ENCODE results near the gene GAL3ST1. TPM values are rescaled to one million over a fixed set of nuclear protein-coding genes. Genes with fewer than 3 reads are reported as not detected.

The GAL3ST1 gene
- total and polyA plus RNA-seq, 2 of the 8 experiments (the other 6 are each of a cell fraction or from before 2014, with no cell fraction given) = 11.0 to 32.5 TPM

DNA sequence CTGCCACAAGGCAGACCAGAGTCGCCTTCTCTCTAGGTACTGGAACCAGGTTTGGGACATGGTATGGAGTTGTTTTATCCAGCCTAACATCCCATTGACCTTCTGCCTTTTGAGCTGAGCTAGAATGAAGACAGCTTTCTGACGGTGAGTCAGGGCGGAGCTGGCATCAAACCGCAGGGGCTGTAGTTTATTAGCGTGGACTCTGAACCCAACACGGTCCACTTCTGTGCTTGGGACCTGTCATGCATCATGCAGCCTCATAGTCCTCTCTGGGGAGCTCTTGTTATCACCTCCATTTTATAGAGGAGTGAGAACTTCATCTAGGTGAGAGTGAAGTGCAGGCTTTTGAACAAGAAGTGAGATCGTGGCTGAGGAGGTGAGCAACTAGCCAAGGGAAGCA is 8.3 kb downstream of the GAL3ST1 start:
- Histone ChIP-seq H2BK12ac (ENCODE audit: low read depth, low read length) (0 out of 2 replicates have a peak overlapping the region, but pooled peaks have one; percentile 39), H3K4me2 (ENCODE audit: insufficient read depth in 1 of 2, low read depth in 2 of 2, low read length in 2 of 2) (no peak overlapping the region), H3K4me1 (replicated peaks in 1 of 4; ENCODE audit: control insufficient read depth in 3 of 4, insufficient read depth in 4 of 4, low read length in 3 of 4) (peaks cover 0 to 16% (median 11%) of the 10 kb centered on the region in 4 experiments; a peak in 6 of 7 replicates), H2BK5ac (ENCODE audit: low read depth, low read length) (no peak overlapping the region; the same call in 1 of the 2 replicates), H3K9ac (replicated peaks in 1 of 4; ENCODE audit: extremely low read depth in 1 of 4, low read depth in 3 of 4, low read length in 3 of 4) (no peak overlapping the region), H3K27ac (ENCODE audit: low read depth, low read length) (no peak overlapping the region), H3K56ac (replicated peaks; ENCODE audit: insufficient read length, low read depth, low read length) (no peak overlapping the region), H3K18ac (ENCODE audit: extremely low read depth, low read length) (no peak overlapping the region), H3K4ac (replicated peaks; ENCODE audit: insufficient read length, low read depth, low read length) (no peak overlapping the region), H2AK5ac (ENCODE audit: low read depth, low read length) (no peak overlapping the region), H2BK120ac (replicated peaks; ENCODE audit: low read depth, low read length) (no peak overlapping the region), H2BK15ac (ENCODE audit: low read length) (0 out of 2 replicates have a peak overlapping the region, but pooled peaks have one; percentile 88), H4K20me1 (replicated peaks in 1 of 2; ENCODE audit: control insufficient read depth in 1 of 2, insufficient read depth in 2 of 2, low read length in 2 of 2) (no peaks in the 10 kb centered on the region), H2AFZ (ENCODE audit: low read length) (no peak overlapping the region), H4K5ac (ENCODE audit: insufficient read length, low read depth, low read length) (no peak overlapping the region), H3K23ac (ENCODE audit: insufficient read length) (no peak overlapping the region), H3K79me1 (ENCODE audit: low read depth, low read length) (no peaks in the 10 kb centered on the region; the same call in 1 of the 2 replicates), H3K4me3 (ENCODE audit: extremely low read depth in 1 of 4, insufficient read depth in 2 of 4, low read depth in 3 of 4, low read length in 4 of 4) (no peak overlapping the region), H4K8ac (ENCODE audit: extremely low read depth, insufficient read depth, low read length) (no peak overlapping the region), H4K91ac (replicated peaks; ENCODE audit: insufficient read length, low read length) (no peak overlapping the region), H2BK20ac (ENCODE audit: low read length) (no peak overlapping the region), H3K36me3 (ENCODE audit: control insufficient read depth in 2 of 4, insufficient read depth in 4 of 4, low read length in 3 of 4) (no peaks in the 10 kb centered on the region), H3K79me2 (ENCODE audit: control insufficient read depth in 1 of 2, insufficient read depth in 2 of 2, low read length in 2 of 2) (no peaks in the 10 kb centered on the region), H3K14ac (ENCODE audit: insufficient read length) (no peak overlapping the region), H3K9me3 (ENCODE audit: insufficient read depth in 2 of 2, low read depth in 1 of 2, low read length in 1 of 2) (no peaks in the 10 kb centered on the region), H3K27me3 (replicated peaks in 1 of 4; ENCODE audit: control insufficient read depth in 3 of 4, extremely low read depth in 1 of 4, insufficient read depth in 3 of 4, low read length in 3 of 4) (no peaks in the 10 kb centered on the region), H3K23me2 (ENCODE audit: low read depth, low read length) (no peaks in the 10 kb centered on the region; the same call in 1 of the 2 replicates)
- no peak for FAIRE-seq
- no peak for DNase-seq (ENCODE audit: low read depth in 1 of 2, low spot score in 2 of 2)
- no peak for TF ChIP-seq E2F6 (IDR thresholded peaks at IDR 0.05)
- no peak for TF ChIP-seq HDAC2 (IDR thresholded peaks at IDR 0.05; ENCODE audit: borderline replicate concordance in 1 of 2, low read depth in 2 of 2, low read length in 2 of 2)
- no peak for TF ChIP-seq RFX5 (IDR thresholded peaks at IDR 0.05; ENCODE audit: borderline replicate concordance, low read depth, low read length)
- no peak for TF ChIP-seq FOSL1 (IDR thresholded peaks at IDR 0.05; ENCODE audit: insufficient read depth, low read depth, low read length)
- TF ChIP-seq CHD1 (IDR thresholded peaks at IDR 0.05; ENCODE audit: low read depth, low read length) = no peak
- no peak for TF ChIP-seq JUN (IDR thresholded peaks at IDR 0.05; ENCODE audit: low read depth, low read length)
- no peak for TF ChIP-seq POLR2A (IDR thresholded peaks at IDR 0.05; ENCODE audit: control extremely low read depth in 1 of 2, low read depth in 2 of 2, low read length in 2 of 2)
- no peak for TF ChIP-seq POLR2AphosphoS5 (IDR thresholded peaks at IDR 0.05; ENCODE audit: low read depth, low read length)
- WGBS, 2 experiments (ENCODE audit: extremely low coverage in 1 of 2, insufficient coverage in 1 of 2, insufficient read length in 1 of 2, insufficient replicate concordance in 2 of 2, low coverage in 1 of 2, low lambda C conversion rate in 2 of 2, missing lambda C conversion rate in 1 of 2) = 90% methylated on average over 7 of the region's 7 CpGs; no CpG with 5 or more reads in 1 of the 2 experiments
- POLR2A ChIA-PET (ENCODE audit: partially characterized antibody) = interaction anchor here (0.7 to 2.2 kb wide), 2 partner anchors 11 to 41 kb away, joined by 3 to 10 read pairs; partner anchors contain the start of gene TCN2
- CTCF ChIA-PET (ENCODE audit: partially characterized antibody) = interaction anchor here (1.2 to 1.7 kb wide), 4 partner anchors 10 to 189 kb away, joined by 4 to 13 read pairs (median 5); no protein-coding TSS in a partner anchor

Data from H1 (cell line).